ENCODE measurements around the gene OPN4. TPM values are rescaled to one million over a fixed set of nuclear protein-coding genes. Genes with fewer than 3 reads are reported as not detected.

The OPN4 gene
- total RNA-seq, 2 donors from 2014 or later, result not detected

DNA sequence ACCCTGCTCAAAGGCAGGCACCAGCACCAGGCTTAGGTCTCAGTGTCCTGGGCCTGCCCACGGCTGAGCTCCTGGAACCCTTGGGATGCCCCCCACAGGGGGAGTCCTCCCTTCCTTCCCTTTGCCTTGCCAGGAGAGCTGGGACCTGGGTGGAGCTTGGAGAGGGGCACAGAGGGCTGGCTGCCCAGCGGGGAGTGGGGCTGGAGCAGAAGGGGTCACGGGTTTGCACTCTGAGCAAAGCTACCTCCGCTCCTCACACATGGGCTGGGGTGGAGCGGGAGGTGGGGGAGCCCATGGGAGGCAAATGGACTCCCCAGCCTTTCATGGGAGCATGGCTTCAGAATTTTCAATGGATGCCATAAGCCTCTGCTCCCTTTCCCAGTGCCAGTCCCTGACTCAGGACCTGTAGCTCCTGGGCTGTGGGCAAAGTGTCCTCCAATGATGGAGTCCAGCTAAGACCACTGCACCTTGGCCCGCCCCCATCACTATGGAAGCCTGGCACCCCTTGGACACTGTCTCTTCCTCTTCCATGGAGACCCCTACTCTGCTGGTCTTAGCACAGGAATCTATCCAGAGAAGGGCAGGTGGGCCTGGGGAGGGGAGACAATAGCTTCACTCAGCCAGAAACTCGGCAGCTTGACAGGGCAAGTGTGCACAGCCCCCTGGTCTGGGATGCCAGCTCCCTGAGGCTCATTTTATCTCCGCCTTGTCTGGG, 53.9 kb downstream of the OPN4 start:
- DNase-seq, result peak; percentile 52

GRCh38 chr10:86708783-86709380, 54.5 kb downstream of the OPN4 start:
- no peak for TF ChIP-seq CTCF (conservative IDR thresholded peaks at IDR 0.05)
- H3K27me3 Mint-ChIP-seq (ENCODE audit: insufficient read depth), result peaks cover under 1% of the 10 kb centered on the region
- Histone ChIP-seq H3K4me3 (ENCODE audit: low read length) (no peak overlapping the region), H3K4me1 (ENCODE audit: control insufficient read depth, insufficient read depth, low read length) (no peaks in the 10 kb centered on the region), H3K36me3 (ENCODE audit: control insufficient read depth, insufficient read depth, low read length) (no peaks in the 10 kb centered on the region), H3K9me3 (ENCODE audit: control insufficient read depth, low read length) (no peaks in the 10 kb centered on the region), H3K9ac (ENCODE audit: extremely low read depth, low read length, poor library complexity, severe bottlenecking) (no peak overlapping the region), H3K27me3 (ENCODE audit: control insufficient read depth, insufficient read depth, low read length, poor library complexity, severe bottlenecking) (no peaks in the 10 kb centered on the region), H3K27ac (ENCODE audit: low read depth, low read length) (no peak overlapping the region)
- no peak overlapping the region for H3K4me3 Mint-ChIP-seq
- WGBS, 2 experiments (ENCODE audit: insufficient coverage in 1 of 2, insufficient read length in 1 of 2), result 91 to 93% methylated on average over 4 to 5 of the region's 5 CpGs
- no peaks in the 10 kb centered on the region for H3K9me3 Mint-ChIP-seq
- DNase-seq, result peak; percentile 41
- no peaks in the 10 kb centered on the region for H3K36me3 Mint-ChIP-seq (ENCODE audit: low read depth)
- no peak overlapping the region for H3K27ac Mint-ChIP-seq
- H3K4me1 Mint-ChIP-seq, result peaks cover 25% of the 10 kb centered on the region

More for the DNA sequence above, 53.9 kb downstream of the OPN4 start:
- Mint-ChIP-seq H3K27me3 (ENCODE audit: insufficient read depth) (no peaks in the 10 kb centered on the region), H3K4me3 (no peak overlapping the region), H3K9me3 (no peaks in the 10 kb centered on the region), H3K27ac (no peak overlapping the region), H3K36me3 (ENCODE audit: low read depth) (no peaks in the 10 kb centered on the region), H3K4me1 (peaks cover 21% of the 10 kb centered on the region)
- no peaks in the 10 kb centered on the region for H3K27me3 ChIP-seq (ENCODE audit: control insufficient read depth, insufficient read depth, low read length, poor library complexity, severe bottlenecking)
- no peaks in the 10 kb centered on the region for H3K36me3 ChIP-seq (ENCODE audit: control insufficient read depth, insufficient read depth, low read length)
- WGBS, 2 experiments (ENCODE audit: insufficient coverage in 1 of 2, insufficient read length in 1 of 2), result 91 to 95% methylated on average over 6 to 8 of the region's 8 CpGs
- no peaks in the 10 kb centered on the region for H3K9me3 ChIP-seq (ENCODE audit: control insufficient read depth, low read length)
- H3K4me1 ChIP-seq (ENCODE audit: control insufficient read depth, insufficient read depth, low read length), result no peaks in the 10 kb centered on the region
- H3K27ac ChIP-seq (ENCODE audit: low read depth, low read length), result no peak overlapping the region
- H3K4me3 ChIP-seq (ENCODE audit: low read length), result no peak overlapping the region
- H3K9ac ChIP-seq (ENCODE audit: extremely low read depth, low read length, poor library complexity, severe bottlenecking), result no peak overlapping the region
- no peak for TF ChIP-seq CTCF (conservative IDR thresholded peaks at IDR 0.05)

DNA sequence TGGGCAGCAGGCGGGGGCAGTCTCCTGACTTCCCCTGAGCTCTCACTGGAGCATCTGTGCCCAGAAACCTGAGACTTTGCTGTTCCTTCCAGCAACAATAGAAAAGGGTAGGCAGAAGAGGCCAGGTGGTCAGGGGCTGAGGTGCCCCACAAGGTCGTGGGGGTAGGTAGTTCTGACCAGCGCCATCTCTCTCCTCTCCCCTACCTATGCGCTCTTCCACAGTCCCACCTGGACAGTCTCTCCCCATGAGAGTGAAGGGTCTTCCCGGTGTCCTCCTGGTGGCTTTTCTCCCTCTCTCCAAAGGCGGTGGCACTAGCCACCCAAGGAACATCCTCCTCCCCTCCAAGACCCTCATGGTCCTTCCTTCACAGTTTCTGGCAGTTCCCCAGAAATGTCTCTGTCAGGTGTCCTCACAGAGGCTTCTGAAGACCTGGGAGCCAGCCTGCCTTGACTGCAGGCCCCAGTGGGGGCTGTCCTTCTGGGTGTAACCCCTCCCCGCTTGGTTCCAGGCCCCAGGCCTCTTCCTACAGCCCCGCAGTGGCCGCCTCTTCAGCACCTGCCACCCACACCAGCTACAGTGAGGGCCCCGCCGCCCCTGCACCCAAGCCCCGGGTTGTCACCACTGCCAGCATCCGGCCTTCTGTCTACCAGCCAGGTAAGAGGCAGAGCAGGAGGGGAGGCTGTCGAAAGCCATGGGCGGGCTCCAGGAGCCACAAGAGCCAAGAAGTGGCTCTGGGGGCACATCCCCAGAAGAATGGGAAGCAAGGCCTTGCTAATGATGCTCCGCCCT, 55.2 kb downstream of the OPN4 start:
- no peak overlapping the region for H3K27ac ChIP-seq (ENCODE audit: low read depth, low read length)
- H3K27ac Mint-ChIP-seq, result no peak overlapping the region
- H3K4me1 Mint-ChIP-seq, result peaks cover 27% of the 10 kb centered on the region
- H3K27me3 ChIP-seq (ENCODE audit: control insufficient read depth, insufficient read depth, low read length, poor library complexity, severe bottlenecking), result no peaks in the 10 kb centered on the region
- peak; percentile 46 for DNase-seq
- H3K4me3 ChIP-seq (ENCODE audit: low read length), result no peak overlapping the region
- no peaks in the 10 kb centered on the region for H3K36me3 Mint-ChIP-seq (ENCODE audit: low read depth)
- peaks cover 1% of the 10 kb centered on the region for H3K27me3 Mint-ChIP-seq (ENCODE audit: insufficient read depth)
- no peak overlapping the region for H3K4me3 Mint-ChIP-seq
- 93 to 94% methylated on average over 10 to 16 of the region's 16 CpGs for WGBS, 2 experiments (ENCODE audit: insufficient coverage in 1 of 2, insufficient read length in 1 of 2)
- H3K9me3 Mint-ChIP-seq, result no peaks in the 10 kb centered on the region
- TF ChIP-seq CTCF (conservative IDR thresholded peaks at IDR 0.05), result no peak
- H3K4me1 ChIP-seq (ENCODE audit: control insufficient read depth, insufficient read depth, low read length), result no peaks in the 10 kb centered on the region
- no peaks in the 10 kb centered on the region for H3K36me3 ChIP-seq (ENCODE audit: control insufficient read depth, insufficient read depth, low read length)
- no peaks in the 10 kb centered on the region for H3K9me3 ChIP-seq (ENCODE audit: control insufficient read depth, low read length)
- no peak overlapping the region for H3K9ac ChIP-seq (ENCODE audit: extremely low read depth, low read length, poor library complexity, severe bottlenecking)
